ENCODE data around the gene RAD51B. TPM values are rescaled to one million over a fixed set of nuclear protein-coding genes. Genes with fewer than 3 reads are reported as not detected.

The RAD51B gene
- total RNA-seq, 1 experiment from 2014 or later = 29.9 TPM

- no TSS peak for BruUV-seq (replicated peaks)
- no peaks in the 10 kb centered on the region for H3K9me2 ChIP-seq (ENCODE audit: insufficient read depth)
- intact Hi-C loops (cut with micrococcal nuclease; ENCODE audit: unreplicated experiment) = no loop called here
- H3F3A ChIP-seq (ENCODE audit: insufficient read depth, low read depth) = peaks cover 17% of the 10 kb centered on the region
- no peak overlapping the region for H3K4me2 ChIP-seq
- no peaks in the 10 kb centered on the region for H3K27me3 ChIP-seq (ENCODE audit: insufficient read depth, low read depth)
- no peaks in the 10 kb centered on the region for H3K9me3 ChIP-seq (ENCODE audit: insufficient read depth, low read depth)
- no peaks in the 10 kb centered on the region for H3K79me2 ChIP-seq (ENCODE audit: low read depth)
- ChIA-PET POLR2A (ENCODE audit: unreplicated experiment) (no interaction called here), CTCF (no interaction called here)
- no peak overlapping the region for H3K27ac ChIP-seq
- H4K20me1 ChIP-seq (ENCODE audit: insufficient read depth) = no peaks in the 10 kb centered on the region
- no peaks in the 10 kb centered on the region for H3K36me3 ChIP-seq (ENCODE audit: low read depth)
- peaks cover 30% of the 10 kb centered on the region for H3K4me1 ChIP-seq (replicated peaks; ENCODE audit: insufficient read depth)
- no peak overlapping the region for H3K4me3 ChIP-seq
- DNase-seq = no peak
- TF ChIP-seq, protein P1, sequence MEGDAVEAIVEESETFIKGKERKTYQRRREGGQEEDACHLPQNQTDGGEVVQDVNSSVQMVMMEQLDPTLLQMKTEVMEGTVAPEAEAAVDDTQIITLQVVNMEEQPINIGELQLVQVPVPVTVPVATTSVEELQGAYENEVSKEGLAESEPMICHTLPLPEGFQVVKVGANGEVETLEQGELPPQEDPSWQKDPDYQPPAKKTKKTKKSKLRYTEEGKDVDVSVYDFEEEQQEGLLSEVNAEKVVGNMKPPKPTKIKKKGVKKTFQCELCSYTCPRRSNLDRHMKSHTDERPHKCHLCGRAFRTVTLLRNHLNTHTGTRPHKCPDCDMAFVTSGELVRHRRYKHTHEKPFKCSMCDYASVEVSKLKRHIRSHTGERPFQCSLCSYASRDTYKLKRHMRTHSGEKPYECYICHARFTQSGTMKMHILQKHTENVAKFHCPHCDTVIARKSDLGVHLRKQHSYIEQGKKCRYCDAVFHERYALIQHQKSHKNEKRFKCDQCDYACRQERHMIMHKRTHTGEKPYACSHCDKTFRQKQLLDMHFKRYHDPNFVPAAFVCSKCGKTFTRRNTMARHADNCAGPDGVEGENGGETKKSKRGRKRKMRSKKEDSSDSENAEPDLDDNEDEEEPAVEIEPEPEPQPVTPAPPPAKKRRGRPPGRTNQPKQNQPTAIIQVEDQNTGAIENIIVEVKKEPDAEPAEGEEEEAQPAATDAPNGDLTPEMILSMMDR (conservative IDR thresholded peaks at IDR 0.05) = no peak
- no peak for TF ChIP-seq EZH2 (IDR thresholded peaks at IDR 0.05; ENCODE audit: low read depth)
- no peak overlapping the region for H2AFZ ChIP-seq
Measured at GRCh38 chr14:68192935-68193334, 373.4 kb downstream of the RAD51B start.

- Histone ChIP-seq H3K27me3 (ENCODE audit: insufficient read depth, low read depth) (no peaks in the 10 kb centered on the region), H3K36me3 (ENCODE audit: low read depth) (no peaks in the 10 kb centered on the region), H3K9me3 (ENCODE audit: insufficient read depth, low read depth) (no peaks in the 10 kb centered on the region), H3K4me3 (no peak overlapping the region), H3F3A (ENCODE audit: insufficient read depth, low read depth) (peaks cover 17% of the 10 kb centered on the region), H2AFZ (no peak overlapping the region), H3K27ac (no peak overlapping the region), H4K20me1 (ENCODE audit: insufficient read depth) (no peaks in the 10 kb centered on the region), H3K4me2 (no peak overlapping the region), H3K4me1 (replicated peaks; ENCODE audit: insufficient read depth) (peaks cover 26% of the 10 kb centered on the region), H3K79me2 (ENCODE audit: low read depth) (no peaks in the 10 kb centered on the region), H3K9me2 (ENCODE audit: insufficient read depth) (no peaks in the 10 kb centered on the region)
- BruUV-seq (replicated peaks) = no TSS peak
- DNase-seq = no peak
- POLR2A ChIA-PET (ENCODE audit: unreplicated experiment) = no interaction called here
- intact Hi-C loops (cut with micrococcal nuclease; ENCODE audit: unreplicated experiment) = no loop called here
- CTCF ChIA-PET = no interaction called here
- no peak for TF ChIP-seq EZH2 (IDR thresholded peaks at IDR 0.05; ENCODE audit: low read depth)
- TF ChIP-seq, protein P1 (conservative IDR thresholded peaks at IDR 0.05) = no peak
Measured at GRCh38 chr14:68193970-68194681, 374.5 kb downstream of the RAD51B start.

DNA sequence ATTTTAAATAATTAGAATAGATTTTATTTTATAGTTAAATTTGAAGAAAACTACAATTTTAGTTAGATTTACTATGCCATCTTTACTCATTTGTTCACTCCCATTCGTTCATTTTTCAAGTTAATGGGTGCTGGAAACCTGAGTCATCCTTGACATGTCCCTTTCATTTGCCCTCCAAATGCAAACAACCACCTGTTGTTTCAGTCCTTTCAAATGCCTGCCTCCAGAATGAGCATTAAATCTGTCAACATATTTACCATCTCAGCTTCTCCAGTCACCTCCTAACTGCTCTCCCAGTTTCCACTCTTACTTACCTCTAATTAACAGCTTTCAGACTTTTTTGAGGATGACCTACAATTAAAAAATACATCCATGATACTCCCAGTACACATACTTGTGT lies 375.5 kb downstream of the RAD51B start:
- BruUV-seq (replicated peaks) = no TSS peak
- Histone ChIP-seq H3F3A (ENCODE audit: insufficient read depth, low read depth) (peaks cover 17% of the 10 kb centered on the region), H3K36me3 (ENCODE audit: low read depth) (no peaks in the 10 kb centered on the region), H3K9me3 (ENCODE audit: insufficient read depth, low read depth) (no peaks in the 10 kb centered on the region), H3K79me2 (ENCODE audit: low read depth) (no peaks in the 10 kb centered on the region), H3K4me1 (replicated peaks; ENCODE audit: insufficient read depth) (peaks cover 26% of the 10 kb centered on the region), H3K9me2 (ENCODE audit: insufficient read depth) (no peaks in the 10 kb centered on the region), H4K20me1 (ENCODE audit: insufficient read depth) (no peaks in the 10 kb centered on the region), H2AFZ (no peak overlapping the region), H3K27me3 (ENCODE audit: insufficient read depth, low read depth) (no peaks in the 10 kb centered on the region), H3K4me3 (no peak overlapping the region), H3K4me2 (no peak overlapping the region), H3K27ac (no peak overlapping the region)
- ChIA-PET CTCF (interaction anchor here (0.6 kb wide), 1 partner anchor 532 kb away, joined by 5 read pairs; no protein-coding TSS in a partner anchor), POLR2A (ENCODE audit: unreplicated experiment) (interaction anchor here (0.6 kb wide), 1 partner anchor 459 kb away, joined by 14 read pairs; no protein-coding TSS in a partner anchor)
- intact Hi-C loops (cut with micrococcal nuclease; ENCODE audit: unreplicated experiment) = no loop called here
- DNase-seq = no peak
- TF ChIP-seq, protein P1 (conservative IDR thresholded peaks at IDR 0.05) = no peak
- TF ChIP-seq EZH2 (IDR thresholded peaks at IDR 0.05; ENCODE audit: low read depth) = no peak
